ENCODE data around the gene CPNE5. TPM values are rescaled to one million over a fixed set of nuclear protein-coding genes. Genes with fewer than 3 reads are reported as not detected.

Gene CPNE5
- total RNA-seq, 2 donors from 2014 or later = 0.25 to 3.0 TPM

- Mint-ChIP-seq H3K36me3 (no peaks in the 10 kb centered on the region), H3K9me3 (no peaks in the 10 kb centered on the region), H3K27ac (no peak overlapping the region)
- DNase-seq (ENCODE audit: low spot score in 2 of 2) = no peak
- ATAC-seq = no peak
Measured at GRCh38 chr6:36703982-36704381, 135.3 kb downstream of the CPNE5 start.

GRCh38 chr6:36703081-36703606, 136.1 kb downstream of the CPNE5 start:
- ATAC-seq (no peak), DNase-seq (ENCODE audit: low spot score in 2 of 2) (no peak)
- Mint-ChIP-seq H3K9me3 (no peaks in the 10 kb centered on the region), H3K36me3 (no peaks in the 10 kb centered on the region), H3K27ac (peak overlapping the region in 1 of 2 donors; percentile 83)

- DNase-seq (ENCODE audit: low spot score in 2 of 2) = no peak
Measured at GRCh38 chr6:36702656-36703055, 136.6 kb downstream of the CPNE5 start.

GRCh38 chr6:36701401-36701991, 137.7 kb downstream of the CPNE5 start:
- ATAC-seq (peak; percentile 53 to 65), DNase-seq (ENCODE audit: low spot score in 2 of 2) (no peak)
- Mint-ChIP-seq H3K27ac (peak overlapping the region in 1 of 2 donors; percentile 43), H3K9me3 (no peaks in the 10 kb centered on the region), H3K36me3 (no peaks in the 10 kb centered on the region)

More at GRCh38 chr6:36702656-36703055, 136.6 kb downstream of the CPNE5 start:
- no peaks in the 10 kb centered on the region for H3K9me3 Mint-ChIP-seq
- ATAC-seq = no peak
- H3K27ac Mint-ChIP-seq = peak overlapping the region; percentile 43 to 83
- no peaks in the 10 kb centered on the region for H3K36me3 Mint-ChIP-seq

GRCh38 chr6:36700831-36701230, 138.4 kb downstream of the CPNE5 start:
- Mint-ChIP-seq H3K36me3 (no peaks in the 10 kb centered on the region), H3K27ac (no peak overlapping the region), H3K9me3 (no peaks in the 10 kb centered on the region)
- no peak for DNase-seq (ENCODE audit: low spot score in 2 of 2)
- ATAC-seq = peak in 1 of 2 donors; percentile 56

- Mint-ChIP-seq H3K36me3 (no peaks in the 10 kb centered on the region), H3K27ac (no peak overlapping the region), H3K9me3 (no peaks in the 10 kb centered on the region)
- DNase-seq (ENCODE audit: low spot score in 2 of 2) = no peak
- no peak for ATAC-seq
Measured at GRCh38 chr6:36700071-36700812, 139.0 kb downstream of the CPNE5 start.

GRCh38 chr6:36699348-36699747, 139.9 kb downstream of the CPNE5 start:
- H3K9me3 Mint-ChIP-seq = no peaks in the 10 kb centered on the region
- no peak overlapping the region for H3K27ac Mint-ChIP-seq
- DNase-seq (ENCODE audit: low spot score in 2 of 2) = no peak
- H3K36me3 Mint-ChIP-seq = no peaks in the 10 kb centered on the region
- no peak for ATAC-seq

GRCh38 chr6:36698871-36699271, 140.4 kb downstream of the CPNE5 start:
- Mint-ChIP-seq H3K27ac (no peak overlapping the region), H3K9me3 (no peaks in the 10 kb centered on the region), H3K36me3 (no peaks in the 10 kb centered on the region)
- no peak for ATAC-seq
- no peak for DNase-seq (ENCODE audit: low spot score in 2 of 2)

GRCh38 chr6:36698196-36698595, 141.0 kb downstream of the CPNE5 start:
- peak overlapping the region in 1 of 2 donors; percentile 3 for H3K27ac Mint-ChIP-seq
- no peaks in the 10 kb centered on the region for H3K36me3 Mint-ChIP-seq
- DNase-seq (ENCODE audit: low spot score in 2 of 2) = no peak

GRCh38 chr6:36697481-36697903, 141.8 kb downstream of the CPNE5 start, which contains the start of gene RAB44:
RAB44 (plus strand) TSS chr6:36697826; CDS start chr6:36704236, 6,410 bp downstream.
- no peaks in the 10 kb centered on the region for H3K9me3 Mint-ChIP-seq
- H3K36me3 Mint-ChIP-seq = no peaks in the 10 kb centered on the region
- no peak for ATAC-seq
- peak within 1 kb of the TSS; percentile 3 to 19 for H3K27ac Mint-ChIP-seq
- peak in 1 of 2 donors; percentile 52 for DNase-seq (ENCODE audit: low spot score in 2 of 2)

More at GRCh38 chr6:36698196-36698595, 141.0 kb downstream of the CPNE5 start:
- no peaks in the 10 kb centered on the region for H3K9me3 Mint-ChIP-seq
- ATAC-seq = no peak

- Mint-ChIP-seq H3K27ac (peak overlapping the region; percentile 24 to 80), H3K9me3 (no peaks in the 10 kb centered on the region), H3K36me3 (no peaks in the 10 kb centered on the region)
- peak; percentile 87 to 89 for ATAC-seq
- no peak for DNase-seq (ENCODE audit: low spot score in 2 of 2)
Measured at GRCh38 chr6:36695414-36695813, 143.8 kb downstream of the CPNE5 start.

GRCh38 chr6:36694616-36695015, 144.6 kb downstream of the CPNE5 start:
- DNase-seq (ENCODE audit: low spot score in 2 of 2) (no peak), ATAC-seq (no peak)
- H3K36me3 Mint-ChIP-seq = no peaks in the 10 kb centered on the region
- peak overlapping the region in 1 of 2 donors; percentile 24 for H3K27ac Mint-ChIP-seq
- no peaks in the 10 kb centered on the region for H3K9me3 Mint-ChIP-seq

- Mint-ChIP-seq H3K36me3 (no peaks in the 10 kb centered on the region), H3K27ac (peak overlapping the region in 1 of 2 donors; percentile 10), H3K9me3 (no peaks in the 10 kb centered on the region)
- ATAC-seq (no peak), DNase-seq (ENCODE audit: low spot score in 2 of 2) (no peak)
Measured at GRCh38 chr6:36692861-36693702, 146.2 kb downstream of the CPNE5 start.

GRCh38 chr6:36692220-36692619, 147.0 kb downstream of the CPNE5 start:
- Mint-ChIP-seq H3K36me3 (no peaks in the 10 kb centered on the region), H3K27ac (no peak overlapping the region), H3K9me3 (no peaks in the 10 kb centered on the region)
- DNase-seq (ENCODE audit: low spot score in 2 of 2) (no peak), ATAC-seq (peak; percentile 37 to 49)

GRCh38 chr6:36691612-36692011, 147.6 kb downstream of the CPNE5 start:
- DNase-seq (ENCODE audit: low spot score in 2 of 2) (no peak), ATAC-seq (peak; percentile 11 to 14)
- Mint-ChIP-seq H3K36me3 (peaks cover 0 to 2% of the 10 kb centered on the region in 2 donors), H3K27ac (no peak overlapping the region), H3K9me3 (no peaks in the 10 kb centered on the region)

GRCh38 chr6:36691011-36691410, 148.2 kb downstream of the CPNE5 start:
- Mint-ChIP-seq H3K36me3 (peaks cover 0 to 8% of the 10 kb centered on the region in 2 donors), H3K27ac (no peak overlapping the region), H3K9me3 (no peaks in the 10 kb centered on the region)
- peak in 1 of 2 donors; percentile 34 for ATAC-seq
- DNase-seq (ENCODE audit: low spot score in 2 of 2) = no peak
